Calu3 (cell line): Measurements from ENCODE around the gene TBC1D1. TPM values are rescaled to one million over a fixed set of nuclear protein-coding genes. Genes with fewer than 3 reads are reported as not detected.

Source experiments
- BruUV-seq: library from RNA; stranded (reverse); fragments of 400-500 nt; replicated peaks from 2 replicates; lab custom pipeline; 2021; lab: Mats Ljungman, UMichigan
- CTCF ChIA-PET: fragments of 300-600 bp; sonication (Branson Sonifier 250); formaldehyde crosslinking; loops from one replicate; lab custom pipeline; 2022; ENCODE audit warnings: antibody characterized with exemption; lab: Charles Lee
- DNase-seq: peaks from one replicate; pipeline ENCODE4 v3.0.0; 2022
- H3K27ac Mint-ChIP-seq: one replicate; pipeline ENCODE4 v1.8.0; 2022; ENCODE audit warnings: mixed read lengths; ENCODE audit not compliant: unreplicated experiment
- H3K27me3 Mint-ChIP-seq: one replicate; pipeline ENCODE4 v1.8.0; 2022; ENCODE audit warnings: mixed read lengths; ENCODE audit not compliant: unreplicated experiment
- H3K36me3 Mint-ChIP-seq: one replicate; pipeline ENCODE4 v1.8.0; 2022; ENCODE audit warnings: mild to moderate bottlenecking, moderate library complexity, mixed read lengths; ENCODE audit not compliant: insufficient read depth, unreplicated experiment
- H3K4me1 Mint-ChIP-seq: one replicate; pipeline ENCODE4 v1.8.0; 2022; ENCODE audit warnings: mild to moderate bottlenecking, low read depth, mixed read lengths; ENCODE audit not compliant: unreplicated experiment
- H3K4me3 Mint-ChIP-seq: one replicate; pipeline ENCODE4 v1.8.0; 2022; ENCODE audit warnings: mild to moderate bottlenecking, low read depth, moderate library complexity, mixed read lengths; ENCODE audit not compliant: unreplicated experiment
- H3K9me3 Mint-ChIP-seq: one replicate; pipeline ENCODE4 v1.8.0; 2022; ENCODE audit warnings: low read depth, mixed read lengths; ENCODE audit not compliant: unreplicated experiment
- CTCF ChIP-seq: fragments of 200-600 bp; IDR thresholded peaks from one replicate; pipeline ENCODE4 v1.8.0; 2022; ENCODE audit warnings: antibody characterized with exemption; ENCODE audit not compliant: unreplicated experiment
- intact Hi-C: fragments of 100-400 bp; cut with micrococcal nuclease; formaldehyde crosslinking; loops from one replicate; pipeline ENCODE4 v1.10.0; 2022; ENCODE audit not compliant: unreplicated experiment
- total RNA-seq: library from RNA; stranded (reverse); gene quantifications from 2 replicates; pipeline ENCODE4 v1.2.3, GENCODE V29; 2022

Gene TBC1D1
- total RNA-seq, 1 experiment from 2014 or later = 39.8 TPM

- H3K27me3 Mint-ChIP-seq = no peaks in the 10 kb centered on the region
- no peaks in the 10 kb centered on the region for H3K9me3 Mint-ChIP-seq
- no peaks in the 10 kb centered on the region for H3K36me3 Mint-ChIP-seq
- intact Hi-C loops = no loop called here
- H3K4me3 Mint-ChIP-seq = no peak overlapping the region
- no TSS peak for BruUV-seq
- H3K4me1 Mint-ChIP-seq = peaks cover 10% of the 10 kb centered on the region
- TF ChIP-seq CTCF = no peak
- CTCF ChIA-PET = no interaction called here
- no peak for DNase-seq
- no peak overlapping the region for H3K27ac Mint-ChIP-seq
These were observed 104.5 kb downstream of the TBC1D1 start for GRCh38 chr4:37995299-37995821.

GRCh38 chr4:37995981-37996775, 105.3 kb downstream of the TBC1D1 start:
- Mint-ChIP-seq H3K27ac (no peak overlapping the region), H3K4me3 (no peak overlapping the region), H3K4me1 (peaks cover 10% of the 10 kb centered on the region), H3K27me3 (no peaks in the 10 kb centered on the region), H3K9me3 (no peaks in the 10 kb centered on the region), H3K36me3 (no peaks in the 10 kb centered on the region)
- CTCF ChIA-PET = no interaction called here
- BruUV-seq = no TSS peak
- no peak for DNase-seq
- intact Hi-C loops = no loop called here
- TF ChIP-seq CTCF = no peak

DNA sequence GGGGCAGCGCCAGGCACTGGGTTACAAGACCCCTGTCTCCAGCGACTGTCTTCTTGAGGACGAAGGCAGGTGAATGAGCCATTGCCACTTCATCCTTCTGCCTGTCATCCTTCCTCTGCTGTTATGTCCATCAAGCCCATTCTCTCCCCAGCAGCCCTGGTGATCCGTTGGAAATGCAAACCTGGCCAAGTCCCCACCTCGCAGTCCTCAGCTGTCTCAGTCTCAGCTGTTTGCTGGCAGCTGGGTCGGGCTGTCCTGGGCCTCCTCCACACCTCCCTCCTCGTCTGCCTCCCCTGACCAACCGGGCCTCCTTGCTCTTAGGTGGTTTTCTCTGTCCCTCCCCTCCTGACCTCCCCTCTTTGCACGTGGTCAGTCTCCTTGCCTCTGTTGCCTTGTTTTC, 107.3 kb downstream of the TBC1D1 start:
- H3K9me3 Mint-ChIP-seq = no peaks in the 10 kb centered on the region
- intact Hi-C loops = no loop called here
- no peaks in the 10 kb centered on the region for H3K27me3 Mint-ChIP-seq
- no peaks in the 10 kb centered on the region for H3K4me1 Mint-ChIP-seq
- no peak overlapping the region for H3K27ac Mint-ChIP-seq
- H3K4me3 Mint-ChIP-seq = no peak overlapping the region
- CTCF ChIA-PET = no interaction called here
- H3K36me3 Mint-ChIP-seq = peaks cover 5% of the 10 kb centered on the region
- BruUV-seq = no TSS peak
- TF ChIP-seq CTCF = no peak
- no peak for DNase-seq

- Mint-ChIP-seq H3K27me3 (no peaks in the 10 kb centered on the region), H3K4me1 (no peaks in the 10 kb centered on the region), H3K4me3 (no peak overlapping the region), H3K27ac (no peak overlapping the region), H3K9me3 (no peaks in the 10 kb centered on the region), H3K36me3 (peaks cover 5% of the 10 kb centered on the region)
- CTCF ChIA-PET = no interaction called here
- no peak for TF ChIP-seq CTCF
- intact Hi-C loops = no loop called here
- BruUV-seq = no TSS peak
- DNase-seq = no peak
These were observed 108.3 kb downstream of the TBC1D1 start for GRCh38 chr4:37999000-37999716.
